Endothelial cell of umbilical vein (primary cell): ENCODE measurements around the gene COCH. TPM values are rescaled to one million over a fixed set of nuclear protein-coding genes. Genes with fewer than 3 reads are reported as not detected.

ENCODE experiments used
- BruUV-seq: library from RNA; stranded (reverse); fragments of 400-500 nt; replicated peaks from 2 replicates; lab custom pipeline; 2021; lab: Mats Ljungman, UMichigan
- CTCF ChIA-PET: fragments of 300-600, 350-600 bp; sonication (Branson Sonifier 250); formaldehyde crosslinking; loops from one replicate; lab custom pipeline; 2021; ENCODE audit warnings: antibody characterized with exemption, inconsistent platforms; lab: Charles Lee
- POLR2A ChIA-PET: fragments of 300-600, 350-600 bp; sonication (Branson Sonifier 250); formaldehyde crosslinking; loops from one replicate; lab custom pipeline; 2021; ENCODE audit warnings: antibody characterized with exemption, inconsistent platforms; lab: Charles Lee
- DNase-seq: peaks from one replicate; pipeline ENCODE4 v3.0.0-alpha.2; 2011; ENCODE audit warnings: low read depth, low spot score
- FAIRE-seq: peaks from 2 replicates; lab custom pipeline; 2011; peaks lifted over from hg19 to GRCh38; lab: Jason Lieb, UNC
- H2AFZ ChIP-seq: 2 replicates; pipeline ENCODE4 v1.6.0; 2012; ENCODE audit warnings: low read depth, low read length, control low read depth, inconsistent platforms
- H3K27ac ChIP-seq: 2 replicates; pipeline ENCODE4 v1.5.1; 2011; ENCODE audit warnings: low read depth, mild to moderate bottlenecking, control low read depth, low read length, moderate library complexity; ENCODE audit not compliant: insufficient read depth
- H3K27me3 ChIP-seq, 2 experiments: 2 replicates each; pipeline versions ENCODE4 v1.6.0 to v1.6.1; 2011; ENCODE audit warnings: low read length in 2 of 2, mixed read lengths in 1 of 2; ENCODE audit not compliant: control insufficient read depth in 2 of 2, insufficient read depth in 2 of 2
- H3K36me3 ChIP-seq, 2 experiments: 2 replicates in 1 of 2; 3 replicates in 1 of 2; pipeline ENCODE4 v1.5.1; 2011; ENCODE audit warnings: low read length in 2 of 2, mild to moderate bottlenecking in 1 of 2, moderate library complexity in 1 of 2; ENCODE audit not compliant: control insufficient read depth in 2 of 2, insufficient read depth in 2 of 2; ENCODE audit errors: extremely low read depth in 1 of 2
- H3K4me1 ChIP-seq: 3 replicates; pipeline ENCODE4 v1.5.1; 2011; ENCODE audit warnings: mild to moderate bottlenecking, low read length; ENCODE audit not compliant: control insufficient read depth, insufficient read depth; ENCODE audit errors: extremely low read depth
- H3K4me2 ChIP-seq: 2 replicates; pipeline ENCODE4 v1.6.1; 2011; ENCODE audit warnings: low read length, control low read depth, mixed read lengths; ENCODE audit not compliant: insufficient read depth
- H3K4me3 ChIP-seq, 3 experiments: fragments of 200-600 bp in 1 of 3; sonication (generic), shearing (Covaris generic) in 1 of 3; replicated peaks in 1 of 3; 2 replicates each; pipeline ENCODE4 v1.5.1; 2011 to 2016; ENCODE audit warnings: control low read depth in 3 of 3, low read length in 3 of 3, mild to moderate bottlenecking in 2 of 3, inconsistent platforms in 1 of 3, low read depth in 1 of 3, moderate library complexity in 1 of 3; ENCODE audit not compliant: insufficient read depth in 1 of 3
- H3K79me2 ChIP-seq: 2 replicates; pipeline ENCODE4 v1.6.0; 2012; ENCODE audit warnings: low read length, inconsistent platforms; ENCODE audit not compliant: control insufficient read depth, insufficient read depth
- H3K9ac ChIP-seq: replicated peaks from 2 replicates; pipeline ENCODE3; 2011; ENCODE audit warnings: low read length, control low read depth; ENCODE audit not compliant: insufficient read depth; ENCODE audit errors: extremely low read depth
- H3K9me1 ChIP-seq: replicated peaks from 3 replicates; pipeline ENCODE4 v1.6.0; 2011; ENCODE audit warnings: mild to moderate bottlenecking, low read length; ENCODE audit not compliant: control insufficient read depth, insufficient read depth; ENCODE audit errors: extremely low read depth
- H3K9me3 ChIP-seq: replicated peaks from 2 replicates; pipeline ENCODE4 v1.5.1; 2012; ENCODE audit warnings: low read length, inconsistent platforms; ENCODE audit not compliant: control insufficient read depth, insufficient read depth
- H4K20me1 ChIP-seq: replicated peaks from 2 replicates; pipeline ENCODE3; 2011; ENCODE audit warnings: mild to moderate bottlenecking, low read length; ENCODE audit not compliant: control insufficient read depth, insufficient read depth; ENCODE audit errors: extremely low read depth
- EZH2 ChIP-seq: IDR thresholded peaks from 2 replicates; pipeline ENCODE4 v1.6.1; 2012; ENCODE audit warnings: borderline replicate concordance, low read depth, mild to moderate bottlenecking, moderate library complexity, low read length, inconsistent platforms; ENCODE audit not compliant: severe bottlenecking
- FOS ChIP-seq: IDR thresholded peaks from 2 replicates; pipeline ENCODE4 v1.6.1; 2011; ENCODE audit warnings: mild to moderate bottlenecking, low read length, moderate library complexity, borderline replicate concordance; ENCODE audit not compliant: insufficient read depth
- GATA2 ChIP-seq: IDR thresholded peaks from 2 replicates; pipeline ENCODE4 v1.7.0; 2011; ENCODE audit warnings: low read depth, mild to moderate bottlenecking, moderate library complexity, mixed read lengths, low read length; ENCODE audit not compliant: insufficient read length, insufficient read depth
- JUN ChIP-seq: IDR thresholded peaks from 2 replicates; pipeline ENCODE4 v1.6.1; 2011; ENCODE audit warnings: borderline replicate concordance, low read depth; ENCODE audit not compliant: insufficient read length, insufficient read depth
- POLR2A ChIP-seq: IDR thresholded peaks from 2 replicates; pipeline ENCODE4 v1.6.1; 2012; ENCODE audit warnings: low read depth, mild to moderate bottlenecking, control low read depth, low read length
- POLR2AphosphoS5 ChIP-seq: IDR thresholded peaks from 2 replicates; pipeline ENCODE4 v1.6.1; 2012; ENCODE audit warnings: low read depth, mild to moderate bottlenecking, control low read depth, low read length, moderate library complexity; ENCODE audit not compliant: insufficient read depth
- dilution Hi-C: fragments of 300-500 bp; cut with MboI; formaldehyde crosslinking; loops from one replicate; pipeline ENCODE4 v1.15.0; 2019; ENCODE audit warnings: low sequenced_read_pairs; ENCODE audit not compliant: extremely low pct_ligation_motif_present
- intact Hi-C: fragments of 100-400 bp; cut with micrococcal nuclease; formaldehyde crosslinking; loops from one replicate; pipeline ENCODE4 v1.10.0; 2022
- polyA plus RNA-seq, 4 experiments: library from polyadenylated mRNA; depleted of rRNA in 3 of 4; stranded (reverse) in 3 of 4; unstranded in 1 of 4; fragments of >200 nt; gene quantifications; 2 replicates each; pipeline versions ENCODE4 v1.2.1 to v1.2.3, GENCODE V29; 2011 to 2012; ENCODE audit warnings: missing spikeins in 1 of 4
- total RNA-seq: library from RNA; stranded (reverse); gene quantifications from 2 replicates; pipeline ENCODE4 v1.2.3, GENCODE V29; 2021
- TF ChIP-seq, protein P1 (sequence below), 2 donors: IDR thresholded peaks; 1 replicate in 1 of 2; 2 replicates in 1 of 2; pipeline ENCODE4 v1.5.1; 2011; ENCODE audit warnings: low read length in 2 of 2, mild to moderate bottlenecking in 2 of 2, moderate library complexity in 2 of 2, control low read depth in 1 of 2, inconsistent platforms in 1 of 2, low read depth in 1 of 2; ENCODE audit not compliant: insufficient read depth in 1 of 2; ENCODE audit errors: extremely low read depth in 1 of 2

COCH gene
- total and polyA plus RNA-seq, 2 donors (not counting 3 experiments of a cell fraction or from before 2014, with no cell fraction given): 0.87 to 1.9 TPM

DNA sequence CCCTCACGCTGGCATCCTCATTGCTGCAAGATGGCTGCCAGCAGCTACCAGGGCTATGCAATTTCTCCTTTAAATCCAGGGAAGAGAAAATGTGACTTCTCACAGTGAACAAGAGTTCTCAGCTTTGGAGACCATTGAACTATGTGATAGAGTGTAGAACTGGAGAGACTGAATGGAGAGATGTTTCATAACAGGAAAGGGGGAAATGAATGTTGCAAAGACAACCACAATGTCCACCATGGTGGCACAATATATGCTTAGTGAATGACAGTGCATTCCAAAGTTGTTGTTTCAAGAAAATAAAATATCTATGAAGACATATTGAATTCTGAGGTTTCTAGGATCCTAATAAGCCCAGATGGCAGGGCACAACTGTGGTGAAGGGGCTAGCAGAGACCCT is 13.2 kb upstream of the COCH start:
- ChIA-PET CTCF (no interaction called here), POLR2A (no interaction called here)
- intact Hi-C loops: no loop called here
- no peak overlapping the region for H3K4me3 ChIP-seq
- no peak for FAIRE-seq
- BruUV-seq: no TSS peak
- H3K27ac ChIP-seq: no peak overlapping the region
- no peaks in the 10 kb centered on the region for H3K9me3 ChIP-seq
- H4K20me1 ChIP-seq: no peaks in the 10 kb centered on the region
- no peak for DNase-seq
- H3K27me3 ChIP-seq: peaks cover 14 to 20% of the 10 kb centered on the region in 2 experiments
- H3K36me3 ChIP-seq: no peaks in the 10 kb centered on the region
- no peak overlapping the region for H3K4me2 ChIP-seq
- dilution Hi-C loops: no loop called here
- H3K4me1 ChIP-seq: no peaks in the 10 kb centered on the region
- no peaks in the 10 kb centered on the region for H3K9me1 ChIP-seq
- H2AFZ ChIP-seq: no peak overlapping the region
- TF ChIP-seq FOS (no peak), JUN (no peak), POLR2A (no peak), EZH2 (no peak), POLR2AphosphoS5 (no peak), GATA2 (no peak)
- TF ChIP-seq, protein P1, sequence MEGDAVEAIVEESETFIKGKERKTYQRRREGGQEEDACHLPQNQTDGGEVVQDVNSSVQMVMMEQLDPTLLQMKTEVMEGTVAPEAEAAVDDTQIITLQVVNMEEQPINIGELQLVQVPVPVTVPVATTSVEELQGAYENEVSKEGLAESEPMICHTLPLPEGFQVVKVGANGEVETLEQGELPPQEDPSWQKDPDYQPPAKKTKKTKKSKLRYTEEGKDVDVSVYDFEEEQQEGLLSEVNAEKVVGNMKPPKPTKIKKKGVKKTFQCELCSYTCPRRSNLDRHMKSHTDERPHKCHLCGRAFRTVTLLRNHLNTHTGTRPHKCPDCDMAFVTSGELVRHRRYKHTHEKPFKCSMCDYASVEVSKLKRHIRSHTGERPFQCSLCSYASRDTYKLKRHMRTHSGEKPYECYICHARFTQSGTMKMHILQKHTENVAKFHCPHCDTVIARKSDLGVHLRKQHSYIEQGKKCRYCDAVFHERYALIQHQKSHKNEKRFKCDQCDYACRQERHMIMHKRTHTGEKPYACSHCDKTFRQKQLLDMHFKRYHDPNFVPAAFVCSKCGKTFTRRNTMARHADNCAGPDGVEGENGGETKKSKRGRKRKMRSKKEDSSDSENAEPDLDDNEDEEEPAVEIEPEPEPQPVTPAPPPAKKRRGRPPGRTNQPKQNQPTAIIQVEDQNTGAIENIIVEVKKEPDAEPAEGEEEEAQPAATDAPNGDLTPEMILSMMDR (IDR thresholded peaks at IDR 0.05; ENCODE audit: extremely low read depth in 1 of 2, insufficient read depth in 1 of 2, low read depth in 1 of 2, low read length in 2 of 2): no peak
- H3K9ac ChIP-seq: no peak overlapping the region
- no peaks in the 10 kb centered on the region for H3K79me2 ChIP-seq
